Calu3 (cell line): ENCODE data around the gene TNFSF13B. TPM values are rescaled to one million over a fixed set of nuclear protein-coding genes. Genes with fewer than 3 reads are reported as not detected.
"Not testable (repeated sequence)": the region's sequence is repeated elsewhere in the genome, so short reads cannot be mapped to it uniquely, and the experiment has no call there.

ENCODE experiments used
- BruUV-seq: library from RNA; stranded (reverse); fragments of 400-500 nt; replicated peaks from 2 replicates; lab custom pipeline; 2021; lab: Mats Ljungman, UMichigan
- CTCF ChIA-PET: fragments of 300-600 bp; sonication (Branson Sonifier 250); formaldehyde crosslinking; loops from one replicate; lab custom pipeline; 2022; ENCODE audit warnings: antibody characterized with exemption; lab: Charles Lee
- DNase-seq: peaks from one replicate; pipeline ENCODE4 v3.0.0; 2022
- H3K27ac Mint-ChIP-seq: one replicate; pipeline ENCODE4 v1.8.0; 2022; ENCODE audit warnings: mixed read lengths; ENCODE audit not compliant: unreplicated experiment
- H3K27me3 Mint-ChIP-seq: one replicate; pipeline ENCODE4 v1.8.0; 2022; ENCODE audit warnings: mixed read lengths; ENCODE audit not compliant: unreplicated experiment
- H3K36me3 Mint-ChIP-seq: one replicate; pipeline ENCODE4 v1.8.0; 2022; ENCODE audit warnings: mild to moderate bottlenecking, moderate library complexity, mixed read lengths; ENCODE audit not compliant: insufficient read depth, unreplicated experiment
- H3K4me1 Mint-ChIP-seq: one replicate; pipeline ENCODE4 v1.8.0; 2022; ENCODE audit warnings: mild to moderate bottlenecking, low read depth, mixed read lengths; ENCODE audit not compliant: unreplicated experiment
- H3K4me3 Mint-ChIP-seq: one replicate; pipeline ENCODE4 v1.8.0; 2022; ENCODE audit warnings: mild to moderate bottlenecking, low read depth, moderate library complexity, mixed read lengths; ENCODE audit not compliant: unreplicated experiment
- H3K9me3 Mint-ChIP-seq: one replicate; pipeline ENCODE4 v1.8.0; 2022; ENCODE audit warnings: low read depth, mixed read lengths; ENCODE audit not compliant: unreplicated experiment
- CTCF ChIP-seq: fragments of 200-600 bp; IDR thresholded peaks from one replicate; pipeline ENCODE4 v1.8.0; 2022; ENCODE audit warnings: antibody characterized with exemption; ENCODE audit not compliant: unreplicated experiment
- intact Hi-C: fragments of 100-400 bp; cut with micrococcal nuclease; formaldehyde crosslinking; loops from one replicate; pipeline ENCODE4 v1.10.0; 2022; ENCODE audit not compliant: unreplicated experiment
- total RNA-seq: library from RNA; stranded (reverse); gene quantifications from 2 replicates; pipeline ENCODE4 v1.2.3, GENCODE V29; 2022

TNFSF13B gene
- total RNA-seq, 1 experiment from 2014 or later = 0.97 TPM

DNA sequence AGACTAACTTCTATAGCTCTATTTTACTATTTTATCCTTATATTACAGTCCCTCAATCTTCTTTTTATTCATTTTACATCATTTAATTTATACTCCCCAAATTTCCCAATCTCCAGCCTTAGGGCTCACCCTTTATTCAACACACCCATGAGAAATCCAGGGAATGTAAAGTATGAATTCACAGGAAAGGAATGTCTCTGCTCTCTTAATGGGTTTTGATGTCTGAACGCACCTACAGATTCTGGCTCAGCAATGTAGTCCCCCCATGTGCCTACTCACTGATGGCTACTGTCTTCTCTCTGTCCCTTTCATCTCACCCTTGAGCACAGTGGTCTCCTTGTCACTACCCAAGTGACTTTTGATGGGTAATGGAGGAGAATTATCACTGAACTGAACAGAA is 32.8 kb downstream of the TNFSF13B start:
- no peaks in the 10 kb centered on the region for H3K27me3 Mint-ChIP-seq
- DNase-seq = no peak

GRCh38 chr13:108304170-108305016 is 34.9 kb downstream of the TNFSF13B start:
- H3K4me1 Mint-ChIP-seq = no peaks in the 10 kb centered on the region
- CTCF ChIA-PET = no interaction called here
- H3K36me3 Mint-ChIP-seq = no peaks in the 10 kb centered on the region
- H3K4me3 Mint-ChIP-seq = no peak overlapping the region
- DNase-seq = no peak
- intact Hi-C loops = no loop called here
- TF ChIP-seq CTCF = no peak
- no peaks in the 10 kb centered on the region for H3K9me3 Mint-ChIP-seq
- H3K27ac Mint-ChIP-seq = no peak overlapping the region
- no peaks in the 10 kb centered on the region for H3K27me3 Mint-ChIP-seq
- no TSS peak for BruUV-seq

More for the DNA sequence above, 32.8 kb downstream of the TNFSF13B start:
- CTCF ChIA-PET = no interaction called here
- Mint-ChIP-seq H3K27ac (no peak overlapping the region), H3K36me3 (no peaks in the 10 kb centered on the region), H3K9me3 (no peaks in the 10 kb centered on the region), H3K4me3 (no peak overlapping the region), H3K4me1 (no peaks in the 10 kb centered on the region)
- BruUV-seq = no TSS peak
- no peak for TF ChIP-seq CTCF
- intact Hi-C loops = no loop called here

GRCh38 chr13:108305655-108306054 is 36.1 kb downstream of the TNFSF13B start:
- no peak overlapping the region for H3K27ac Mint-ChIP-seq
- H3K27me3 Mint-ChIP-seq = no peaks in the 10 kb centered on the region
- DNase-seq = no peak
- H3K4me3 Mint-ChIP-seq = no peak overlapping the region
- H3K4me1 Mint-ChIP-seq = no peaks in the 10 kb centered on the region
- intact Hi-C loops = no loop called here
- no peaks in the 10 kb centered on the region for H3K36me3 Mint-ChIP-seq
- CTCF ChIA-PET = no interaction called here
- H3K9me3 Mint-ChIP-seq = no peaks in the 10 kb centered on the region
- no peak for TF ChIP-seq CTCF
- no TSS peak for BruUV-seq

DNA sequence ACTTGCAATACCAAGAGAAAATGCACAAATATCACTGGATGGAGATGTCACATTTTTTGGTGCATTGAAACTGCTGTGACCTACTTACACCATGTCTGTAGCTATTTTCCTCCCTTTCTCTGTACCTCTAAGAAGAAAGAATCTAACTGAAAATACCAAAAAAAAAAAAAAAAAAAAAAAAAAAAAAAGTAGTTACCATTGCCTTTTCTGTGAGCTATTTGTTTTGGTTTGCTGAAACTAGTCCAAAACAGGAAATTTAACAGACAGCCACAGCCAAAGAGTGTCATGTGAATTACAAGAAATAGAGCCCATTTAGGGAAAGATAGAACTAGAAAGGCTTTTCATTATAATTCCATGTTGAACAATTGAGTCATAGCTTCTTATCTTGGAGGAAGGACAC is 37.3 kb downstream of the TNFSF13B start:
- CTCF ChIA-PET = no interaction called here

GRCh38 chr13:108311596-108311995 is 42.1 kb downstream of the TNFSF13B start:
- H3K27ac Mint-ChIP-seq, H3K36me3 Mint-ChIP-seq, H3K9me3 Mint-ChIP-seq, H3K27me3 Mint-ChIP-seq, CTCF ChIA-PET, H3K4me3 Mint-ChIP-seq, H3K4me1 Mint-ChIP-seq, intact Hi-C loops, DNase-seq, BruUV-seq: not testable (repeated sequence)

More for the DNA sequence above, 37.3 kb downstream of the TNFSF13B start:
- no peak overlapping the region for H3K27ac Mint-ChIP-seq
- H3K27me3 Mint-ChIP-seq = no peaks in the 10 kb centered on the region
- TF ChIP-seq CTCF = no peak
- intact Hi-C loops = no loop called here
- H3K4me3 Mint-ChIP-seq = no peak overlapping the region
- no peaks in the 10 kb centered on the region for H3K4me1 Mint-ChIP-seq
- H3K36me3 Mint-ChIP-seq = no peaks in the 10 kb centered on the region
- no peaks in the 10 kb centered on the region for H3K9me3 Mint-ChIP-seq
- no peak for DNase-seq
- no TSS peak for BruUV-seq
